GM21786 (cell line): Measurements from ENCODE around the gene CALCOCO2.
"Not testable (repeated sequence)": the region's sequence is repeated elsewhere in the genome, so short reads cannot be mapped to it uniquely, and the experiment has no call there.

Source experiments
- ATAC-seq: cut with Tn5 transposase; IDR thresholded peaks from one replicate; pipeline ENCODE4 v1.9.1; 2021; ENCODE audit not compliant: unreplicated experiment

The CALCOCO2 gene

GRCh38 chr17:48872409-48872808 is 41.6 kb downstream of the CALCOCO2 start:
- not testable (repeated sequence) for ATAC-seq

- ATAC-seq, result no peak
Measured at GRCh38 chr17:48873209-48873608, 42.4 kb downstream of the CALCOCO2 start.

GRCh38 chr17:48873696-48874443 is 43.0 kb downstream of the CALCOCO2 start:
- no peak for ATAC-seq

- ATAC-seq, result no peak
Measured at GRCh38 chr17:48878920-48879898, 48.4 kb downstream of the CALCOCO2 start.

GRCh38 chr17:48882272-48882671 is 51.4 kb downstream of the CALCOCO2 start:
- no peak for ATAC-seq

- ATAC-seq, result no peak
Measured at GRCh38 chr17:48883171-48883570, 52.3 kb downstream of the CALCOCO2 start.

- ATAC-seq, result no peak
Measured at GRCh38 chr17:48890086-48890485, 59.3 kb downstream of the CALCOCO2 start.

- no peak for ATAC-seq
Measured at GRCh38 chr17:48892940-48893645, 62.3 kb downstream of the CALCOCO2 start.

- no peak for ATAC-seq
Measured at GRCh38 chr17:48893646-48894508, 63.0 kb downstream of the CALCOCO2 start.

GRCh38 chr17:48894886-48895285 is 64.1 kb downstream of the CALCOCO2 start:
- ATAC-seq, result no peak

GRCh38 chr17:48901241-48901640 is 70.4 kb downstream of the CALCOCO2 start:
- no peak for ATAC-seq

- ATAC-seq, result no peak
Measured at GRCh38 chr17:48903401-48903800, 72.6 kb downstream of the CALCOCO2 start.

GRCh38 chr17:48904428-48904827 is 73.6 kb downstream of the CALCOCO2 start:
- no peak for ATAC-seq

GRCh38 chr17:48905987-48906515 is 75.2 kb downstream of the CALCOCO2 start:
- no peak for ATAC-seq

GRCh38 chr17:48907713-48908046 is 76.8 kb downstream of the CALCOCO2 start:
- no peak for ATAC-seq

GRCh38 chr17:48908047-48908843 is 77.4 kb downstream of the CALCOCO2 start, which contains the start of gene UBE2Z:
TSS of gene UBE2Z (plus strand) at chr17:48908407. CDS start at chr17:48908504, 97 bp downstream.
- ATAC-seq, result peak; percentile 78

- ATAC-seq, result peak; percentile 41
Measured at GRCh38 chr17:48908853-48909394, 78.1 kb downstream of the CALCOCO2 start.

- no peak for ATAC-seq
Measured at GRCh38 chr17:48909783-48910182, 78.9 kb downstream of the CALCOCO2 start.

GRCh38 chr17:48910370-48910769 is 79.5 kb downstream of the CALCOCO2 start:
- no peak for ATAC-seq
